NCI-H460 (cell line): Measurements from ENCODE around the gene NABP1. TPM values are rescaled to one million over a fixed set of nuclear protein-coding genes. Genes with fewer than 3 reads are reported as not detected.

Experiments
- DNase-seq: peaks from one replicate; pipeline ENCODE4 v3.0.0-alpha.2; 2016; ENCODE audit warnings: low read depth; ENCODE audit errors: extremely low read depth
- total RNA-seq: library from RNA; depleted of rRNA; stranded (reverse); fragments of >200 nt; shearing (Covaris generic); gene quantifications from 2 replicates; pipeline ENCODE4 v1.2.3, GENCODE V29; 2014

The NABP1 gene
- total RNA-seq, 1 experiment from 2014 or later: 44.4 TPM

DNA sequence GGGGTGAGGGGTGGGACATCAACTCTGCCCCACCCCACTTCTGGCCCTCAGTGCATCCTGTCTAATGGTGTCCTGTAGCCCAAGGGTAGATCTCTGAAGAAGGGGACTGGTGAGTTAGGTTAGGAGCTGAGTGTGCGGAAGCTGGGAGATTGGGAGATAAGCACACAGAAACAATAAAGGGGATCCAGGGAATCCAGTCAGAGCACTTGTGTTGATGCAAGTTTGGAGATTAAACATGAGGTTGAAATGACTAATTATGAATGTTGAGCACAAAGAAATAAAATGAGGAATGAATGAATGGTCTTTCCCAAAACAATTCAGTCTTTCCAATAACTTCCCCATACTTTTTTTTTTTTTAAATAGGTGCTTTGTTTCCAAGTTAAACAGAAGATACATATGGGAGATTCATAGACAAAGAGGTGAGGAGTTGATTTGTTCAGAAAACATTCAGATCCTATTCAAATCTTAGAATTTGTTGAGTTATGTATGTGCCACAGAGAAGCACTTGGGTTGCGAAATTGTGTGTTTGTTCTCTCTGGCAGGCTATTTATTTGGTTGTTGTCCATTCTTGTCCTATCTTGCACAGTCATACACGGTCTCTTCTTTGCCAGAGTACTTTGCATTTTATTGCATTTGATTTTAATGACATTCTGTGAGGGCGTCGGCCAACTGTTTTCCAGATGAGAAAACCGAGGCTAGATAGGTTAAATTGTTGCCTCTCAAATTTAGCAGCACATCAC lies 31.6 kb upstream of the NABP1 start:
- DNase-seq: no peak

DNA sequence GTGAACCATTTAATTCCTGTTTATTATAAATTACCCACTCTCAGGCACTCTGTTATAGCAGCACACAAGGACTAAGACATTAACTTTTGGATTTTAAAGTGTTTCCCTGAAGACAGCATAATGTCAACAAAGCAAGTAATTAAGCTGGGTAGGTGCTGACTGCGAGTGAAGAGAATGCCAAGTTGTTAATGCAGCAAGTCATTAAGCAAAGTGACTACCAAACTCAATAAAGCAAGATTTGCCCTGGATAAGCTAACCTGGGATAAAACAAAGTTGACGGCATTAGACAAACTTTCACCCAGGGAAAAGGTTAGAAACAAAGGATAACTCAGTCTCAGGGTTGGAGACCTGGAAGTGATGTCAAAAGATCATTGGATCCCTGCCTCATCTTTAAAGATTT lies 28.4 kb upstream of the NABP1 start:
- no peak for DNase-seq

DNA sequence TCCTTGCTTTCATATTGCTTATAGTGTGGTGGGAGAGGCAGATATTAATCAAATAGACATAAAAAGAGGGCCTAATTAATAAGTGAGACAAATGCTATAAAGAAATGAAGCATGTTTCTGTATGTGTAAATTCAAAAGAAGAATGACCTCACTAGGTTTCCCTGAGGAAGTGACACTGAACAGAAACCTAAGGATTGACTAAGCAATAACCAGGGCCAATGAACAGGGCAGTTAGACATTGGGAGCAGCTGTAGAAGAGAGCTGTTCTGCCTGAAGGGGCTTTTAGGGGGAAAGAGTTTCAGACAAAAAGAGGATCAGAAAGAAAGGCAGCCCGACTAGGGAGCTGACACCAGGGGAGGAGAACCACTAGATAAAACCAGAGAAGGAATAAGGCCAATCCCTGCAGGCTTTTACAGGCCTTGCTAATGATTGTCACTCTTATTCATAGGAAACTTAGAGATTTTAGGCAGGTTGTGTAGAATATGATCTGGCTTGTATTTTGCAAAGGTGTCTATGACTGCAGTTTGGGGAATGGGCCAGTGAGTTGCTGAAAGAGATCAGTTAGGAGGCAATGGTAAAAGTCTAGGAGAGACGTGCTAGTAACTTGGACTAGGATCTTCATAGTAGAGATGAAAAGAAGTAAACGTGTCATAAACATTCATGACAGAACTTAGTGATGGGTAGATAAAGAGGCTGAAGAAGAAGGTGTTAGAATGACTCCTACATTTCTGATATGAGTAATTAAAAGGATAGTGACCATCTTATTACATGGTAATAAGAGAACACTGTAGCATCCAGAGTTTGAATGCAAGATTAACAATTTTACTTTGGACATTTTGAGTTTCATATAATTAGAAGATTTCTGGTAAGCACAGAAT lies 26.8 kb upstream of the NABP1 start:
- DNase-seq: no peak

DNA sequence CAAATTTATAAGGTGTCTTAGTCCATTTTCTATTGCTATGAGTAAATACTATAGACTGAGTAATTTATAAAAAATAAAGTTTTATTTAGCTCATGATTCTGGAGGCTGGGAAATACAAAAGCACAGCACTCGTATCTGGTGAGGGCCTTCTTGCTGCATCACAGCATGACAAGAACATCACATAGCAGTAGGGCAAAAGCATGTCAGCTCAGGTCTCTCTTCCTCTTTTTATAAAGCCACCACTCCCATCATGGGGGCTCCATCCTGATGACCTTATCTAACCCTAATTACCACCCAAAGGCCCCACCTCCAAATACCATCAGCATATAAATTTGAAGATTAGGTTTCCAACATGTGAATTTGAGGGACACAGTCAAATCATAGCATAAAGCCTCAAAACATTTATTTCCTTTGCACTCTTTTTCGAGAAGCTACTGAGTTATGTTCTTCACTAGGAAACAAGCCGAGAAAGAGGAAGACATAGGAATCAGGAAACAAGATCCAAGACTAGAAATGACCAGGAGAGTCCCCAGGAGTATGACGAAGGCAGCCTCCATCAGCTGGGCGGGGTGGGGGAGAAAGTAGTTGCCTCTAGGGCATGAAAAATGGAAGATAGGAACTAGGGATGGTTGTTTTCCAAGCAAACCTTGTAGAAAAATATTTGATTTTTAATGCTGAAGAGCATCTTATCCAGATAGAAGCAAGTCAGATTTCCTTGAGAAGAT lies 24.1 kb upstream of the NABP1 start:
- no peak for DNase-seq

DNA sequence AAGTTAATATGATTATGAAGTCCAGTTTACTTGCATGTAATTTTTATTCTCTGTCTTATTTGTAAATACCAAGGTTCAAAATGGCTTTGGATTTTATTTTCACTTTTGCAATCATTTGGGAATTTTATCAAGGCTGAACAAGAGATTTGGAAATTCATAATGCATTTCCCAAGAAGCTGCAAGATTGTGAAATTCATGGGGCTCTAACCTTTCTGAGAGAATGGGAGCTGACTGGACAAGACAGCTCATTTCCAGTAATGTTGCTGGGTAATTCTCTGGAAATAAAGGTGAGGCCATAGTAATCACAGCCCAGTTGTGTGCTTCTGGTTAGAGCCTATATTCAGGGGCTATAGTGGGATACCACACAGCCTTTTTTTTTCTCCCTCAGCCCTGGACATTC lies 21.5 kb upstream of the NABP1 start:
- no peak for DNase-seq

DNA sequence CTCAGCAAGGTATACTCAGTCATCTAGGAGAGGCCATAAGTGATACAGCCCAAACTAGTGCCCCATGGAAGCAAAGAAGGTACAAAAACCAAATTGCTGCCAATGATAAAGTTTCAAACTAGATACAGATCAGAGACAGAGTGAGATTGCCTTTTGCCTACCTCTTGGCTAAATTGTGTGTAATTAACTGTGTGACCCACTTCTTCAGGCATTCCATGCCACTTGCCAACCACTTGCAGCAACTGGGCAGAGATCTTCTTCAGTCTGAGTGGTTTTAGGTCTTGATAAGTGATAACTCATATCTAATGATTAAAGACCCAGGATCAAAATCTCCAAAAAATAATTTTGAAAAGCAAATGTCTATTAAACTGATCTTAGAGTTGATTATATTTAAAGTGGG lies 21.1 kb upstream of the NABP1 start:
- DNase-seq: no peak

DNA sequence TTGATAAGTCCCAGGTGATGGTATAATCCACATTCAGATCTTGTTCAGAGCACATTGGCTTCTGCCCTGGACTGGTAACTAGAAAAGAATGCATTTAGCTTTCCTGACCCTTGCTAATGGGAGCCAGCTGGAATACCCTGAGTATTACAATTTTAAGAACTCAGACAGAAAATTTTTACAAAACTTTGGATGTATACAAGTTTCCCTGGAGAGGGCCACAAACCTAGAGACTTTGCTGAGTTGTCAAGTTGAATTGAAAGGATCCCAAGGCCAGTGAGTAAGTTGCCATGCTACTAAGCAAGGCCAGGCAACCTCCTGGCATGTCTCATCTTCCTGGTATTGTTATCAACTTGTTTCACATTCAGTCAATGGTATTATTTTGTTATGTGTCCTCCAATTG lies 20.0 kb upstream of the NABP1 start:
- DNase-seq: no peak

DNA sequence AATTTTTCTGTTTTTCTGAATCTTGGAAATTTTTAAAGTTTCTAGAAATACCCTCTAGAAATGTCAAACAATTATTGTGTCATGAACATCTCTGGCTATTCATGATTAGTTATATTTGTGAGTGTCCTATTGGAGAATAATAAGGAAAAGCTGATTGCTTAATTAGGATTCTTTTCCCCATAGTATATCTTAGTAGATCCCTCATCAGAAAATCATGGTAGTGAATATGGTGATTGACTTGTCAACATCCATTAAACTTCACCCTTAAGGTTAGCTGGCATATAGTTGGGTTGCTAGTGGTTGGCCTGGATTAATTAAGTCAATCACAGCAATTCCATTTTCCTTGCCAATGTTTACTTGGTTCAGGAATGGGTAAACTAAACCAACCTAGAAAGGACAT lies 18.7 kb upstream of the NABP1 start:
- no peak for DNase-seq

DNA sequence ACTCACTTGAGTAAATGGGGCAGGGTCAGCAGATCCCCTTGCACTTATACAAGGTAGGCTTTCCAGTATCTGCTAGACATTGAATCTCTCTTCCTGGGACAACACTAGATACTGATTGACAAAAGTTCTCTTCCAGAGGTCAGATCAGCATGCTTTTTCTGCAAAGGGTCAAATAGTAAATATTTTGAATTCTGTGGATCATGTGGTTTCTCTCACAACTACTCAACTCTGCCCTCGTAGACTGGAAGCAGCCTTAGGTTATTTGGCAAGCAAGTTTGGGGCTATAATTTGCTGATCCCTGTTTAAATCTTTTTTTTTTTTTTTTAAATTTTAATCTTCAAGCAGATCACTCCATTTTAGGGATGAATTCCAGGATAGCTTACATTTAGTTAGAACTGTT lies 17.4 kb upstream of the NABP1 start:
- DNase-seq: no peak

DNA sequence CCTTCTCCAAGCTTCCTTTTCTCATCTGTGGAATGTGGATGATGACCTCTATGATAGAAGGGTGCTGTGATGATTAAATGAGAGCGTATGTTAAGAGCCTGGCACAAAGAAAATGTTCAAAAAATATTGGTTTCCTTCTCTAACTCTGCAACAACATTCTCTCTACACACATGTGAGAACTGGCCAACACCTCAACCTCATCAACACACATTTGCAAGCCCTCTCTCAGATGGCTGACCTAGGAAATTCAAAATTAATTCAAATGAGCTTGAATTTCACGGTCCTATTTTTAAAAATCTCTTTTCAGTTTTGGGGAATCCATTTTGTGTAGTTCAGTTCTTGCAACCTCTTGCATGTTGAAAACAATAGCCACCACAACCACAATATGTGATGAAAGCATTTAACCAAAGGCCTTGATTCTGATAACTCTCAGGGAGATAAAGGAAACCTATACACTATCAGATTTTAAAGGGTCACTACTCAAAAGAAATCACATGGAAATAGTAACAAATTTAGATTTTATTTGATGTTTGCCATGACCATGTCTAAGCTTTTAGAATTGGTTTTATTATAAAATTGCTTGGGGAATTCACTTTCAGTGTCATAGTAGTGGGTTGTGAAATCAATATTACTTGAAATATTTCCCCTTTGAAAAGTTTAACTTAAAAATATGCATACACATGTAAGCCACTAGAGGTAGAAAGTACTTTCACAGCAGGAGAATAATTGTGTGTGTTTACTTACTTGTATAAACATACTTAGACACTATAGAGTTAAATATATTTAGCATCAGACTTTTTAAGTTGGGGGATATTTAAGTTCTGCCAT lies 16.6 kb upstream of the NABP1 start:
- no peak for DNase-seq

DNA sequence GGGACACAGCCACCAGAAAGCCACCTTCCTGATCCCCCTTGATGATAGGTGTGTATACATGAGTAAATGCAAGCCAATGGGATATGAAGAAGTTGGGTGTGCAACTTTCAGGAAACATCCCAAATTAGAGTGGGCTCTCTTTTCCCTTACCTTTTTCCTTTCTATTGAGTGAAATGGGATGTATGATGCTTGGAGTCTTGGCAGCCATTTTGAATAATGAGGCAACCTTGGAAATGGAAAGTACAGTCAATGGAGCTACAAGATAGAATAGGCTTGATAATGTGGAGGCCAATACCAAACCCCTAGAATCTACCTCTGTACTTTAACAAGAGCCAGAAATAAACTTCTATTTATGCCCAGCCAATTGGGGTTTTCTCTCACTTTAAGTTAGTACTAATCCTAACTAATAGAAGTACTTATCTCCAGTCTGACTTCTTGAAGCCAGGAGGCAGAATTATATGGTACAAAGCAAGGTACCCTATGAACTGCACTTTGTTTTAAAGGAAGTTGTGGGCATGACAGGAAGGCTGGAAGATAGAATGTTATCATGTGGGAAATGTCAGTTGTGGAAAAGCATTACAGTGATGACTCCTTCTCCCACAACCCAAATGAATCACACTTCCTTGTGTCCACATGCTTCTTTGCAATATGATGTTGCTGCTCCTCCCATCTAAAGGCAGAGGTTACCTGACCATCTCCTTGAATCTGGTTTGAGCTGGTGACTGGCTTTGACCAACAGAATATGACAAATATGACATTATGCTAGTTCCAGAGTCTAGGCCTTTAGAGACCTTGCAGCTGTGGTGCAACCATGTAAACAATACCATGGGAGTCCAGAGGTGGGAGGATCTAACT lies 12.9 kb upstream of the NABP1 start:
- DNase-seq: no peak

DNA sequence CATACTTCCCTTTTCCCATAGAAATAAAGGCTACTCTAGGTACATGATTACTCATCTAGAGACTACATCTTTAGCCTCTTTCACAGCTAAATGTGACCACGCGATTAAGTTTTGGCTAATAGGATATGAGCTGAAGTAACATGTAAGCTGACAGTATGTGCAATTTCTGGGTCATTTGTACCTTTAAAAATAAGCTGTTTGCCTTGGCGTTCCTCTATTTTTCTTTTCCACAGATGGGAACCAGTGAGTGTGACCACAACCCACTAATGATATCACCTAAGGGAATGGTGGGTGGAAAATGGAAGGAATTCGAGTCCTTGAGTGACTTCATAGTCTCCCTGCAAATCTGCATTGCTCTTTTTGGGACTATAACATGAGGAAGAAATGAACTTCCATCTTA lies 11.7 kb upstream of the NABP1 start:
- no peak for DNase-seq

DNA sequence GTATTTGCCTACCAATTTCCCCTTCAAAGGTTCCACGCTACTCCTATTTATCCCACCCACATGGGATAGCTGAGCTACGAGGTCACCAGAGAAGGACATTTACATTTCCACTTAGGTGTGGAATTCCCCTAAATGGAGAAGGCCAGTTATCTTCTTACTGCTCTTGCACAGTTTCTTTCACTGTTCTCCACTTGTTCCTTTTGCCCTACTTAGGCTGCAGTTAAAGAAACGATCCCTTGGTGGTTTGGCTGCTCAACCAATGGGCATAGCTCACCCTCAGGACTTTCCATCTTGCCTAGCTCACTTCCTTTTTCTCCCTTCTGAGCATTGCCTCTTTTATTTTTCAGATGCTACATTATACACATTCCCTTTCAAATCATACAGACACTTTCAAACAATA lies 11.2 kb upstream of the NABP1 start:
- DNase-seq: no peak

DNA sequence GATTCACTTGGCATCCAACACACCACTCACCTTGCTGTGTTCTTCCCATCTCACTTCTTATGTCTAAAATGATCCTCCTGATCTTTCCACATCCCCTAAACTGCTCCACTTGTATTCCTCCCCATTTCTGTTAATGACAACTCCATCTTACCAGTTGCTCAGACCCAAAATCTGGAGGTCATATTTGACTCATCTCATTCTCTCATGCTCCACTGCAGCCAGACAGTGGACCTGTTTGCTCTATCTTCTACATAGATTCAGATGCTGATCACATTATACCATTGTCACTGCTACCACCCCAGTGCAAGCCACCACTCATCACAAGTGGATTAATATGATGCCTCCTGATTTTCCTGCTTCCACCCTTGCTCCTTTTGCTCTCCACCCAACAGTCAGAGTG lies 7.9 kb upstream of the NABP1 start:
- no peak for DNase-seq

DNA sequence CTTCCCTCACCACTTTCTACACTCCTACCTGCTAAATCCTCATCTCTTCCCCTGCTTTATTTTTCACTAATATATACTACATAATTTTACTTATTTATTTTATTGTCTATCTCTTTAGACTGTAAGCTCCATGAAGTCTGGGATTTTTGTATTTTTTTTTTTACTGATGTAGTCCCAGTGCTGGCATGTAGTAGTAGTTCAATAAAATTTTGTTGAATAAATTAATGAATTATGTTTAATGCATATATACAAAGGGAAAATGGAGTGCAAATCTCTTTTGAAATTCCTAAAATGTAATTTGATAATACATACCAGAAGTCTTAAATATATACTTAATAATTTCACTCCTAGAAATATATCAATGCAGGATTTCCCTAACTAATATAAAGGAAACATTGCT lies 7.1 kb upstream of the NABP1 start:
- no peak for DNase-seq

DNA sequence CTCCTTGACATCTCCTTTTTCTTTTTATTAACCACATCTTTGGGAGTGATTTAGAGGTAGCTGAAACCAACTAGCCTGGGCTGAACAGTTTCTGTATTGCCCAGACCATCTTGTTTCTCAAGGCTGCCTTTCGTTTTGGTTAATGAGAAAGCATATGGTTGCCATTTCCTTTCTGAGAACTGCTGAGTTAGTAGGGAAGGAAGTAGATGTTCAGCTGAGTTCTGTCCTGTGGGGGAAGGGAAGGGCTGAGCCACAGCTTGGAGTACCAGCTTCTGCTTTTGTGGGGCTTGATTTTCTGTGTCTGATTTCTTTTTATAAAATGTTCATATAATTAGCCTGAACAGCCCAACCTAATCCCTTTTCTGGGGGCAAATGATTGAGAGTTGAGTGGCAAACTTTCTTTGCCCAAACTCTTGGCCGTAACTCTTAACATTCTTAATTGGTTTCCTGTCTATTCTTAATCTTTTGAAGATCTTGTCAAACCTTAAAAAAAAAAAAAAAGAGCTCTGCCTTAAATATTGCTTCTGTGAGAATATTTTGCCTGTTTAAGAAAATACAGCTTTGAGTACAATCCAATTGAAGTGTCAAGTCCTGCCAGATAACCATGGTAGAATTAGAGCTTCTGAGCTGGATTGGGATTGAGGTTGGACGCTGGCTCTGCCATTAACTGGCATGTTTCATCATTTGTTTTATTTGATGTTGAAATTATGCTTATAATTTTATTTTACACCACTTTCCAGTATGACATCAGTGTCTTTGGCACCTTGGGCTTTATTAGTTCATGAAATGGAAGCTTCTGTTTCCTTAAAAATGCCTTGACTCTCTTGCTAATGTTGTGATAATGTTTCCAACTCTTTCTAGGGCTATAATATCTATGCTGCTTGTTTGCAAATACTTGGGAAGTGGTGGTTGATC lies 1.9 kb upstream of the NABP1 start:
- no peak for DNase-seq

DNA sequence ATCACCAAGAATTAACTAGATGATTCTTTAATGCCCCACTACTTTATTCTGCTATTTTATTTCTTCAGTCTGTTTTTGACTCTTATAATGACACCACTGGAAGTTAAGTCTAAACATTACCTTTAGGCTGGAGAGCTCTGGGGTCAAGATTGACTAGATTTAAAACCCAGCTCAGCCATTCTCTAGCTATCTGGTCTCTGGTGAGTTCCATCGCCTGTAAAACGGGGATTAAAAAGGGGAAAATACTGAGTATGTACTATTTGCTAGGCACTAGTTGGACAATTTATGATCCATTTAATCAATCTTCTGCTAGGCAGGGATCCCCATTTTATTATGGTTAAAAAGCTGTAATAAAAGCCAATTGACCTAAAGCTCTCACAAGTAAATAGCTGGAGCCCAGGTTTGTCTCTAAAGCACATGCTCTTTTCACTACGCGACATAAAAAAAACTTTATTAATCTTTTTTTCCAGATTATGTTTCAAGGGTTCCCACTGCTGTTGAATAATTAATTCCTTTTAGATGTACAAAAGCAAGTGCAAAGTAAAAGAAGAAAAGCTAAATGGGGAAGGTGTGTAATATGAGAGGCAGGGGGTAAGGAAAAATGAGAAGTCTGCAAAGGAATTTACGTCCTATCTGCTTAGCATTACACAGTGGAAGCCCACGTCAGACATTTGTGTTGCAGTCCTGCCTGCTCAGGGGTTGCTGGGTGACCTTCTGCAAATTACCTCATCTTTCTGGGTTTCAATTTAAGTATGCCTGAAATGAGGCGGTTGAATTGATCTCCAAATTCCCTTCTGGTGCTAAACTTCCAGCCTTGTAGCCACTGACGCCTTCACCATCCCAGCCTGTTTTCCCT lies 918 bp upstream of the NABP1 start:
- no peak for DNase-seq
